ENCODE measurements around the gene NFATC2IP. TPM values are rescaled to one million over a fixed set of nuclear protein-coding genes. Genes with fewer than 3 reads are reported as not detected.
"Not testable (repeated sequence)": the region's sequence is repeated elsewhere in the genome, so short reads cannot be mapped to it uniquely, and the experiment has no call there.

Gene NFATC2IP
- total RNA-seq, 1 experiment from 2014 or later: 91.0 TPM

DNA sequence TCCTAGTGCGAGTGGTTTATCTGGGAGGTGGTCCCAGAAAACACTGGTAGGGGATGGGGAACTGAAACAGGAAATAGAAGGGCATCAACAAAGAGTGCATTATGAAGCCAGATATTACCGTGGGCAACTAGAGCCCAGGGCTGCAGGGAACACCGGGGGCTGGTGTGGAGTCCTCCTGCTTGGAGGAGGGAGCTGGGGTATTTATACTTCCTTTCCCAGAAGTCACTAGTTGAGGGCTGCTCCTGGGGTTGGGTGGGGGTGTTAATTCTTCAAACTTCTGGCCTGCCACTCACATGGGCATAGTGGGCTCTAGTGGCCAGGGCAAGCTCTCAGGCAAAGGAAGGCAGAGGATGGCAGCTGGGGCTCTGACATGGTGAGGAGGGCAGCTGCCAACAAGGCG lies 48.8 kb downstream of the NFATC2IP start:
- Mint-ChIP-seq H3K4me3 (ENCODE audit: low read depth, unreplicated experiment) (no peak overlapping the region), H3K9me3 (ENCODE audit: low read depth, unreplicated experiment) (no peaks in the 10 kb centered on the region), H3K27me3 (ENCODE audit: unreplicated experiment) (peaks cover 29% of the 10 kb centered on the region), H3K4me1 (ENCODE audit: low read depth, unreplicated experiment) (no peaks in the 10 kb centered on the region), H3K36me3 (ENCODE audit: insufficient read depth, unreplicated experiment) (no peaks in the 10 kb centered on the region), H3K27ac (ENCODE audit: unreplicated experiment) (no peak overlapping the region)
- DNase-seq: no peak
- BruUV-seq (replicated peaks): no TSS peak
- CTCF ChIA-PET: no interaction called here
- TF ChIP-seq, protein P1, sequence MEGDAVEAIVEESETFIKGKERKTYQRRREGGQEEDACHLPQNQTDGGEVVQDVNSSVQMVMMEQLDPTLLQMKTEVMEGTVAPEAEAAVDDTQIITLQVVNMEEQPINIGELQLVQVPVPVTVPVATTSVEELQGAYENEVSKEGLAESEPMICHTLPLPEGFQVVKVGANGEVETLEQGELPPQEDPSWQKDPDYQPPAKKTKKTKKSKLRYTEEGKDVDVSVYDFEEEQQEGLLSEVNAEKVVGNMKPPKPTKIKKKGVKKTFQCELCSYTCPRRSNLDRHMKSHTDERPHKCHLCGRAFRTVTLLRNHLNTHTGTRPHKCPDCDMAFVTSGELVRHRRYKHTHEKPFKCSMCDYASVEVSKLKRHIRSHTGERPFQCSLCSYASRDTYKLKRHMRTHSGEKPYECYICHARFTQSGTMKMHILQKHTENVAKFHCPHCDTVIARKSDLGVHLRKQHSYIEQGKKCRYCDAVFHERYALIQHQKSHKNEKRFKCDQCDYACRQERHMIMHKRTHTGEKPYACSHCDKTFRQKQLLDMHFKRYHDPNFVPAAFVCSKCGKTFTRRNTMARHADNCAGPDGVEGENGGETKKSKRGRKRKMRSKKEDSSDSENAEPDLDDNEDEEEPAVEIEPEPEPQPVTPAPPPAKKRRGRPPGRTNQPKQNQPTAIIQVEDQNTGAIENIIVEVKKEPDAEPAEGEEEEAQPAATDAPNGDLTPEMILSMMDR (IDR thresholded peaks at IDR 0.05; ENCODE audit: unreplicated experiment): no peak
- intact Hi-C loops (cut with micrococcal nuclease; ENCODE audit: unreplicated experiment): no loop called here

DNA sequence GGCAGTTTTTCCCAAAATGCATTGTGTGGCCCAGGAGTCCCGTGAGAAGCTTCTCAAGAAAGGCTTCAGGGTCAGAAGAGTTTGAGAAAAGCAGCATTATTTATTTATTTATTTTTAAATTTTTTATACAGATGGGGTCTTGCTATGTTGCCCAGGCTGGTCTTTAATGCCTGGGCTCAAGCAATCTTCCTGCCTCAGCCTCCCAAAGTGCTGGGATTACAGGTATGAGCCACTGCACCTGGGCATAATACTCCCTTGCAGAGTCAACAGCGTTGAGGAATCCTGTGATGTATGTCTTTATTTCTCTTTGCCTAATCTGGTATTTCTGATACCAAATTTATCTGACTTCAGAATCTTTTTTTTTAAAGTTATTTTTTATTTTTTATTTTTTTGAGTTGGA lies 49.3 kb downstream of the NFATC2IP start:
- Mint-ChIP-seq H3K4me1 (ENCODE audit: low read depth, unreplicated experiment) (no peaks in the 10 kb centered on the region), H3K36me3 (ENCODE audit: insufficient read depth, unreplicated experiment) (no peaks in the 10 kb centered on the region), H3K9me3 (ENCODE audit: low read depth, unreplicated experiment) (no peaks in the 10 kb centered on the region), H3K27ac (ENCODE audit: unreplicated experiment) (no peak overlapping the region), H3K4me3 (ENCODE audit: low read depth, unreplicated experiment) (no peak overlapping the region), H3K27me3 (ENCODE audit: unreplicated experiment) (peaks cover 34% of the 10 kb centered on the region)
- TF ChIP-seq, protein P1 (IDR thresholded peaks at IDR 0.05; ENCODE audit: unreplicated experiment): no peak
- CTCF ChIA-PET: interaction anchor here (0.6 kb wide), 1 partner anchor 785 kb away, joined by 6 read pairs; no protein-coding TSS in a partner anchor
- DNase-seq: no peak
- no TSS peak for BruUV-seq (replicated peaks)
- intact Hi-C loops (cut with micrococcal nuclease; ENCODE audit: unreplicated experiment): no loop called here

DNA sequence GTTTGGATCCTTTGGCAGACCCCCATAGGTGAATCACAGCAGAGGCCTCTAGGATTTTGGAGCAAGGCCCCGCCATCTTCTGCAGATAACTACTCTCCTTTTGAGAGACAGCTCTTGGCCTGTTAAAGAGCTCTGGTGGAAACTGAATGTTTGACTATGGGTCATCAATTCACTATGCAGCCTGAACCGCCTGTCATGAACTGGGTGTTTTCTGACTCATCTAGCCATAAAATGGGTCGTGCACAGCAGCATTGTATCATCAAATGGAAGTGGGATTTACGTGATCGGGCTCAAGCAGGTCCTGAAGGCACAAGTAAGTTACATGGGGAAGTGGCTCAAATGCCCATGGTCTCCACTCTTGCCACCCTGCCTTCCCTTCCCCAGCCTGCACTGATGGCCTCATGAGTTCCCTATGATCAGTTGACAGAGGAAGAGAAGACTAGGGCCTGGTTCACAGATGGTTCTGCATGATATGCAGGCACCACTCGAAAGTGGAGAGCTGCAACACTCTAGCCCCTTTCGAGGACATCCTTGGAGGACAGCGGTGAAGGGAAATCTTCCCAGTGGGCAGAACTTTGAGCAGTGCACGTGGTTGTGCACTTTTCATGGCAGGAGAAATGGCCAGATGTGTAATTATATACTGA lies 53.9 kb downstream of the NFATC2IP start:
- H3K27ac Mint-ChIP-seq (ENCODE audit: unreplicated experiment); intact Hi-C loops (cut with micrococcal nuclease; ENCODE audit: unreplicated experiment); H3K4me1 Mint-ChIP-seq (ENCODE audit: low read depth, unreplicated experiment); CTCF ChIA-PET; H3K36me3 Mint-ChIP-seq (ENCODE audit: insufficient read depth, unreplicated experiment); H3K9me3 Mint-ChIP-seq (ENCODE audit: low read depth, unreplicated experiment); BruUV-seq (replicated peaks); DNase-seq; H3K4me3 Mint-ChIP-seq (ENCODE audit: low read depth, unreplicated experiment): not testable (repeated sequence)
- peaks cover 64% of the 10 kb centered on the region for H3K27me3 Mint-ChIP-seq (ENCODE audit: unreplicated experiment)

DNA sequence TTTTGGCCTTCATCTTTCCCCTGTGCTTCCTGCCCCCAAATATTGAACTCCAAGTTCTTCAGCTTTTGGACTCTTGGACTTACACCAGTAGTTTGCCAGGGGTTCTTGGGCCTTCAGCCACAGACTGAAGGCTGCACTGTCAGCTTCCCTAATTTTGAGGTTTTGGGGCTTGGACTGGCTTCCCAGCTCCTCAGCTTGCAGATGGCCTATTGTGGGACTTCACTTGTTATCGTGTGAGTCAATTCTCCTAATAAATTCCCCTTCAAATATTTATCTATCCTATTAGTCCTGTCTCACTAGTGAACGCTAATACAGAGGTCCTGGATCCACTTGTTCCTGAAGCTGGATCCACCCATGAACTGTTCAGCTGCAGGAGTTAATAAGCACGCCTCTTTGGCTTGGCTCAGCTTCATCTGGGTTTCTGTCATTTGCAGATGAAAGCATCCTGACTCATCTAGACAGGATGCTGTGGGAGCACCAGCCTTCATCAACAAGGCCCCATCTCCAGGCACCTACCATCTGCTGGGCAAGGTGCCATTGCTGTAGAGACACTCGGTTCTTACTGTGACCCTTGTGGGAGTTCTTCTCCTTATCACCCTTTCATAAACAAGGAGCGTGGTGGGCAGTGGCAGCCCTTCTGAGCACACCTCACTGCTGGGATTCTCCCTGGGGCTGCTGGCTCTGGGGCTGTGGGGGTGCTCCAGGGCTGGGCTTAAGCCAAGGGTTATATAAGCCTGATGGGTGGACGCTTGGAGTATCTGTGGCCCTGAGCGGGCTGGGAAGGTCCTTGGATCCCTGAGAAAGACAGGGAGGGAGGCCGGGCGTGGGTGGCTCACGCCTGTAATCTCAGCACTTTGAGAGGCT lies 57.2 kb downstream of the NFATC2IP start:
- H3K27me3 Mint-ChIP-seq (ENCODE audit: unreplicated experiment): peaks cover 66% of the 10 kb centered on the region
- no peak for DNase-seq
- no peaks in the 10 kb centered on the region for H3K9me3 Mint-ChIP-seq (ENCODE audit: low read depth, unreplicated experiment)
- intact Hi-C loops (cut with micrococcal nuclease; ENCODE audit: unreplicated experiment): no loop called here
- BruUV-seq (replicated peaks): no TSS peak
- no peaks in the 10 kb centered on the region for H3K36me3 Mint-ChIP-seq (ENCODE audit: insufficient read depth, unreplicated experiment)
- no peak overlapping the region for H3K27ac Mint-ChIP-seq (ENCODE audit: unreplicated experiment)
- no peak overlapping the region for H3K4me3 Mint-ChIP-seq (ENCODE audit: low read depth, unreplicated experiment)
- CTCF ChIA-PET: no interaction called here
- TF ChIP-seq, protein P1 (IDR thresholded peaks at IDR 0.05; ENCODE audit: unreplicated experiment): no peak
- no peaks in the 10 kb centered on the region for H3K4me1 Mint-ChIP-seq (ENCODE audit: low read depth, unreplicated experiment)

Data from Calu3 (cell line).